Measurements from ENCODE around the gene SLIT3. TPM values are rescaled to one million over a fixed set of nuclear protein-coding genes. Genes with fewer than 3 reads are reported as not detected.

The SLIT3 gene
- total RNA-seq, 1 donor from 2014 or later = 5.0 TPM

GRCh38 chr5:169098331-169099121, 202.4 kb downstream of the SLIT3 start:
- no peaks in the 10 kb centered on the region for H3K36me3 ChIP-seq (ENCODE audit: control insufficient read depth, insufficient read depth, low read length)
- no peaks in the 10 kb centered on the region for H3K27me3 ChIP-seq (ENCODE audit: control insufficient read depth, insufficient read depth, low read length)
- DNase-seq (ENCODE audit: low read depth) = no peak
- no peak for TF ChIP-seq CTCF (IDR thresholded peaks at IDR 0.05; ENCODE audit: insufficient read depth, low read length, poor library complexity, severe bottlenecking)
- no peak overlapping the region for H3K4me3 ChIP-seq (ENCODE audit: low read depth, low read length)

GRCh38 chr5:169097374-169098326, 203.3 kb downstream of the SLIT3 start:
- no peak for TF ChIP-seq CTCF (IDR thresholded peaks at IDR 0.05; ENCODE audit: insufficient read depth, low read length, poor library complexity, severe bottlenecking)
- no peak for DNase-seq (ENCODE audit: low read depth)
- no peak overlapping the region for H3K4me3 ChIP-seq (ENCODE audit: low read depth, low read length)
- H3K36me3 ChIP-seq (ENCODE audit: control insufficient read depth, insufficient read depth, low read length) = no peaks in the 10 kb centered on the region
- no peaks in the 10 kb centered on the region for H3K27me3 ChIP-seq (ENCODE audit: control insufficient read depth, insufficient read depth, low read length)

GRCh38 chr5:169095976-169096375, 205.0 kb downstream of the SLIT3 start:
- Histone ChIP-seq H3K4me3 (ENCODE audit: low read depth, low read length) (no peak overlapping the region), H3K36me3 (ENCODE audit: control insufficient read depth, insufficient read depth, low read length) (no peaks in the 10 kb centered on the region), H3K27me3 (ENCODE audit: control insufficient read depth, insufficient read depth, low read length) (no peaks in the 10 kb centered on the region)
- no peak for DNase-seq (ENCODE audit: low read depth)
- TF ChIP-seq CTCF (IDR thresholded peaks at IDR 0.05; ENCODE audit: insufficient read depth, low read length, poor library complexity, severe bottlenecking) = no peak

- H3K27me3 ChIP-seq (ENCODE audit: control insufficient read depth, insufficient read depth, low read length) = no peaks in the 10 kb centered on the region
- no peak for TF ChIP-seq CTCF (IDR thresholded peaks at IDR 0.05; ENCODE audit: insufficient read depth, low read length, poor library complexity, severe bottlenecking)
- DNase-seq (ENCODE audit: low read depth) = no peak
- no peaks in the 10 kb centered on the region for H3K36me3 ChIP-seq (ENCODE audit: control insufficient read depth, insufficient read depth, low read length)
- no peak overlapping the region for H3K4me3 ChIP-seq (ENCODE audit: low read depth, low read length)
These were observed 205.5 kb downstream of the SLIT3 start for GRCh38 chr5:169095410-169095960.

- DNase-seq (ENCODE audit: low read depth) = no peak
- no peak for TF ChIP-seq CTCF (IDR thresholded peaks at IDR 0.05; ENCODE audit: insufficient read depth, low read length, poor library complexity, severe bottlenecking)
- no peaks in the 10 kb centered on the region for H3K36me3 ChIP-seq (ENCODE audit: control insufficient read depth, insufficient read depth, low read length)
- no peaks in the 10 kb centered on the region for H3K27me3 ChIP-seq (ENCODE audit: control insufficient read depth, insufficient read depth, low read length)
- no peak overlapping the region for H3K4me3 ChIP-seq (ENCODE audit: low read depth, low read length)
These were observed 206.1 kb downstream of the SLIT3 start for GRCh38 chr5:169094586-169095409.
